Kidney epithelial cell (primary cell): Measurements from ENCODE around the gene GRAMD4. TPM values are rescaled to one million over a fixed set of nuclear protein-coding genes. Genes with fewer than 3 reads are reported as not detected.
A peak's percentile ranks its signal among the peaks of the same experiment; 100 is the strongest.

Experiments
- DNase-seq: peaks from one replicate; pipeline ENCODE4 v3.0.0-alpha.2; 2010; ENCODE audit warnings: low read depth
- H3K27me3 ChIP-seq: 2 replicates; pipeline ENCODE4 v1.6.0; 2011; ENCODE audit warnings: low read length; ENCODE audit not compliant: control insufficient read depth, insufficient read depth
- H3K36me3 ChIP-seq: 2 replicates; pipeline ENCODE4 v1.5.1; 2011; ENCODE audit warnings: low read length; ENCODE audit not compliant: control insufficient read depth, insufficient read depth
- H3K4me3 ChIP-seq: 2 replicates; pipeline ENCODE4 v1.5.1; 2011; ENCODE audit warnings: low read depth, mild to moderate bottlenecking, control low read depth, low read length
- total RNA-seq: library from RNA; depleted of rRNA; stranded (reverse); fragments of >200 nt; gene quantifications from 2 replicates; pipeline ENCODE4 v1.2.3, GENCODE V29; 2015
- TF ChIP-seq, protein P1 (sequence below): IDR thresholded peaks from 2 replicates; pipeline ENCODE4 v1.5.1; 2011; ENCODE audit warnings: mild to moderate bottlenecking, moderate library complexity, low read length, control low read depth, inconsistent platforms; ENCODE audit not compliant: insufficient read depth, poor library complexity, severe bottlenecking

The GRAMD4 gene
- total RNA-seq, 1 donor from 2014 or later: 30.4 TPM

DNA sequence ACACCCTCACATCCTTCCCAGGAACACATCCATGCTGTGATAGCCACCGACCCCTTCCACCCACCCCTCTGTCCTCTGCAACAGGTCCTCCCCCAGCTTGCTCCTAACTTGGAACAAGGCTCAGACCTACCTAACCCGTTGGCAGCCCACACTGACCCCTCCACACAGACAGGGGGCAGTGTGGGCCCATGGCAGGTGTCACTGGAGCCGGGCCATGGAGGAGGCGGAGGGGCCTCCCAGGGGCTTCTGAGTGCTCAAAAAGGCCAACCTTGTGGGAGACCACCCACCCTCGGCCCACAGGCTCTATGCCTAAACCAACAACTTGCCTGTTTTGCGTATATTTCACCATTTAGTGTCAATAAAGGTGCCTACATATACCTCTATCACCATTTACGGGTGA is 60.8 kb downstream of the GRAMD4 start:
- Histone ChIP-seq H3K4me3 (no peak overlapping the region), H3K36me3 (no peaks in the 10 kb centered on the region), H3K27me3 (no peaks in the 10 kb centered on the region)
- DNase-seq: no peak
- TF ChIP-seq, protein P1, sequence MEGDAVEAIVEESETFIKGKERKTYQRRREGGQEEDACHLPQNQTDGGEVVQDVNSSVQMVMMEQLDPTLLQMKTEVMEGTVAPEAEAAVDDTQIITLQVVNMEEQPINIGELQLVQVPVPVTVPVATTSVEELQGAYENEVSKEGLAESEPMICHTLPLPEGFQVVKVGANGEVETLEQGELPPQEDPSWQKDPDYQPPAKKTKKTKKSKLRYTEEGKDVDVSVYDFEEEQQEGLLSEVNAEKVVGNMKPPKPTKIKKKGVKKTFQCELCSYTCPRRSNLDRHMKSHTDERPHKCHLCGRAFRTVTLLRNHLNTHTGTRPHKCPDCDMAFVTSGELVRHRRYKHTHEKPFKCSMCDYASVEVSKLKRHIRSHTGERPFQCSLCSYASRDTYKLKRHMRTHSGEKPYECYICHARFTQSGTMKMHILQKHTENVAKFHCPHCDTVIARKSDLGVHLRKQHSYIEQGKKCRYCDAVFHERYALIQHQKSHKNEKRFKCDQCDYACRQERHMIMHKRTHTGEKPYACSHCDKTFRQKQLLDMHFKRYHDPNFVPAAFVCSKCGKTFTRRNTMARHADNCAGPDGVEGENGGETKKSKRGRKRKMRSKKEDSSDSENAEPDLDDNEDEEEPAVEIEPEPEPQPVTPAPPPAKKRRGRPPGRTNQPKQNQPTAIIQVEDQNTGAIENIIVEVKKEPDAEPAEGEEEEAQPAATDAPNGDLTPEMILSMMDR: peak; percentile 23

DNA sequence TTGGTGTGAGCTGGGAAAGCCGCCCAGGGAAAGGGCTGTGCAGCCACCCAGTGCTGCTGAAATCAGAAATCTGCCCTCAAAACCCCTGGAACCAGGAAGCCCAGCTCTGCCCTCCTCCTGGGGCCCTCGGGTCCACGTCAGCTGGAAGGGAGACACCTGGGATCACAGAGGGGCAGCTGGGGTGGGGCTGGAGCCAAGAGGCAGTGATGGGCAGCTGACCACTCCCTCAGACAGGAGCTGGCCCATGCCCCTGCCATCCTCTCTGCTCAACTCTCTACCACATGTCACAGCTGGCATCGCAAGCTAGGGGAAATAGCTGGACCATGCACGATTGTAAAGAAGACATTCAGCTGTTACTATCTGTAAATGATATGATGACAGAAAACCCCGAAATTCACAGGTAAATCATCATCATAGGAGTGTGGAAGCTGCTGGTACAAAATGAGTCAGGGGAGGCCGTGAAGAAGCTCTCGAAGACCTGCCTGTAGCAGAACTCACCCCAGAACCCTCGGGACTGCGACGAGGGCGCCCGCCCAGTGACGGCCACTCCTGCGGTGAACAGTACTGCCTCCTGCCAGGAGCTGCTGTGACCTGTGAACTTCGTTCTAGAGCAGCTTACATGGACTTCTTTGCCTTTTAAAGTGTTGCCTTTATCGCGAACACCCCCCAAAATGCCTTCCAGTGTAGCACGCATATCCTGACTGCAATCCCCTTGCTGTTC is 62.0 kb downstream of the GRAMD4 start:
- TF ChIP-seq, protein P1: no peak
- H3K4me3 ChIP-seq: no peak overlapping the region

DNA sequence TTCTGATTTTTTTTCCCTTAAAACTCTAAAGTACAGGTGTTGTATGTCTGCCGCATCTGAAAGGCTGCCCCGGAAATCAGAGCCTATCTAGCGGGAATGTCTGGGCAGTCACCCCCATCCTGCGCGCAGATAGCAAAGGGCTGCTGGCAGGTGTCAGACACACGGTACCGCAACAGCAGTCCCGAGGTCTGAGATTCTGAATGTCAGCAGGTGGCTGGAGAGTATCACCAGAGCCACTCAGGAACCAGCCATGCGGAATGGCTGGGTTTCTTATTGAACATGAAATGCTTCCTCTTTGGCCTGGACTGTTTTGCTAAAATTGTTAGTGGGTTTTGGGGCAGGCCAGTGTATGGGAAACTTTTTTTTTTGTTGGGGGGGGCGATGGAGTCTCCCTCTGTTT is 64.5 kb downstream of the GRAMD4 start:
- Histone ChIP-seq H3K4me3 (no peak overlapping the region), H3K27me3 (no peaks in the 10 kb centered on the region), H3K36me3 (no peaks in the 10 kb centered on the region)
- TF ChIP-seq, protein P1: no peak
- no peak for DNase-seq

More for the DNA sequence above, 62.0 kb downstream of the GRAMD4 start:
- no peaks in the 10 kb centered on the region for H3K27me3 ChIP-seq
- no peaks in the 10 kb centered on the region for H3K36me3 ChIP-seq
- DNase-seq: no peak

DNA sequence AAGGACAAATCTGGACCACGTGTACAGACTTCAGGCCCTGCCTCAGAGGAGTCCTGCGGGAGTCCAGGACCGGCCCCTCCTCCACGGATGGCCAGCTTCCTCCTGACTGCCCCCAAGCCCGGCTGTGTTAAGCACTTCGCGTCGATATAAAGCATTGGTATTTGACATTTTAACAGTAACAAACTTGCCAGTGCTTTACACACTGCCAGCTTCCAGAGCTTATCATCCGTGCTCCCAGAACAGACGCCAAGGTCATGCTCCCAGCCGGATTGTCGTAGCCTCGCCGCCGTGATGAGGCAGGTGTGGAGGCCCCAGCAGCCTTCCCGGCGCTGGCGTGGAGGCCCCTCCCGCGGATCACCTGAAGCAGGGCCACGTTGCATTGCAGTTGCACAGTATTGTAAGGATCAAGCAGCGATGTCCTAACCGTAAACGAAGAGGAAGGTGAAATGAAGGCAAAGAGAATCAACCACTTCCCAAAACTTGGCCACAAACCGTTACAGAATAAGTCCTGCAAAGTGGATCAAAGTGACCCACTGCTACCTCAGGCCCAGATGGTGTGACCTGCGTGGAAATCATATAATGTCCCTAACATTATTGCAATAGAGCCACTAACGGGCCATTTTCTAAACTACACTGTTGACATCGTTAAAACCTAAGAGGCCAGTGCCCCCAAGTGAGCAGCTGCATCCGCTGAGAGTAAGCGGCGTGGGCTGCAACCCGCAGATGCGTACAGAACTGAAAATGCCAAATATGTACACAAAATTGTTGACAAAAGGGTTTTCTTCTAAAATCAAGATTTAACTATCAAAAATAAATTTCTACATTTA is 66.2 kb downstream of the GRAMD4 start:
- no peaks in the 10 kb centered on the region for H3K27me3 ChIP-seq
- no peaks in the 10 kb centered on the region for H3K36me3 ChIP-seq
- no peak overlapping the region for H3K4me3 ChIP-seq
- TF ChIP-seq, protein P1: no peak
- DNase-seq: no peak

DNA sequence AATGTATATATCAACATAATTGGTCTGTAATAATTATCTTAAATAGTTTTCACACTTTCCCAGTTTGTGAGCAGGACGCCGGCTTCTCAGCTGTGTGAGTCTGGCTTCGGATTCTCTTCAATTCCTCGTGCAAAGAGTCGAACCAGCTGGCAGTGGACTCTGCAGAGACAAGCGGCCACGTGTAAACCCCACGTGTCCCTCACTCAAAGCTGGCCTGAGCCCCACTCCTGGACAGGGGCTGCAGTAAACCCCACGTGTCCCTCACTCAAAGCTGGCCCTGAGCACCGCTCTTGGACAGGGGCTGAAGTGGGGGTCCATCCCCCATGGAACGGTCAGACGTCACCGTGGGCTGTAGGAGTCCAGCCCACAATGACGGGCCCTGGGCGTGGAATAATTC is 66.9 kb downstream of the GRAMD4 start:
- H3K27me3 ChIP-seq: no peaks in the 10 kb centered on the region
- H3K36me3 ChIP-seq: peaks cover 3% of the 10 kb centered on the region
- DNase-seq: no peak
- no peak overlapping the region for H3K4me3 ChIP-seq
- TF ChIP-seq, protein P1: no peak
